Sciatic nerve (tissue), 2 donors: ENCODE results near the gene AXIN1. TPM values are rescaled to one million over a fixed set of nuclear protein-coding genes. Genes with fewer than 3 reads are reported as not detected.
"Not testable (repeated sequence)": the region's sequence is repeated elsewhere in the genome, so short reads cannot be mapped to it uniquely, and the experiment has no call there.

Experiments
- ATAC-seq: fragments of 200-7000 bp; cut with Tn5 transposase; one replicate; pipeline ENCODE4 v1.9.1; 2020; ENCODE audit warnings: mild to moderate bottlenecking, moderate library complexity
- DNase-seq: peaks from one replicate; pipeline ENCODE4 v3.0.0-alpha.2; 2020; ENCODE audit warnings: low spot score
- intact Hi-C: fragments of 100-400 bp; cut with DNase I; formaldehyde crosslinking; loops from one replicate; pipeline ENCODE4 v1.14.2; 2022
- total RNA-seq: library from RNA; stranded (reverse); fragmentation: NEBNext Ultra II Directional; extraction: Animal tissue kit (Norgen Biotek cat#: 25700); gene quantifications from one replicate; pipeline ENCODE4 v1.2.1, GENCODE V29; 2021
- donor health status: DM: no; HTN: no; CAD: no.
- donor health status: DM: no; HTN: no; CAD: no.

The AXIN1 gene, protein sequence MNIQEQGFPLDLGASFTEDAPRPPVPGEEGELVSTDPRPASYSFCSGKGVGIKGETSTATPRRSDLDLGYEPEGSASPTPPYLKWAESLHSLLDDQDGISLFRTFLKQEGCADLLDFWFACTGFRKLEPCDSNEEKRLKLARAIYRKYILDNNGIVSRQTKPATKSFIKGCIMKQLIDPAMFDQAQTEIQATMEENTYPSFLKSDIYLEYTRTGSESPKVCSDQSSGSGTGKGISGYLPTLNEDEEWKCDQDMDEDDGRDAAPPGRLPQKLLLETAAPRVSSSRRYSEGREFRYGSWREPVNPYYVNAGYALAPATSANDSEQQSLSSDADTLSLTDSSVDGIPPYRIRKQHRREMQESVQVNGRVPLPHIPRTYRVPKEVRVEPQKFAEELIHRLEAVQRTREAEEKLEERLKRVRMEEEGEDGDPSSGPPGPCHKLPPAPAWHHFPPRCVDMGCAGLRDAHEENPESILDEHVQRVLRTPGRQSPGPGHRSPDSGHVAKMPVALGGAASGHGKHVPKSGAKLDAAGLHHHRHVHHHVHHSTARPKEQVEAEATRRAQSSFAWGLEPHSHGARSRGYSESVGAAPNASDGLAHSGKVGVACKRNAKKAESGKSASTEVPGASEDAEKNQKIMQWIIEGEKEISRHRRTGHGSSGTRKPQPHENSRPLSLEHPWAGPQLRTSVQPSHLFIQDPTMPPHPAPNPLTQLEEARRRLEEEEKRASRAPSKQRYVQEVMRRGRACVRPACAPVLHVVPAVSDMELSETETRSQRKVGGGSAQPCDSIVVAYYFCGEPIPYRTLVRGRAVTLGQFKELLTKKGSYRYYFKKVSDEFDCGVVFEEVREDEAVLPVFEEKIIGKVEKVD
- total RNA-seq: 20.1 TPM

DNA sequence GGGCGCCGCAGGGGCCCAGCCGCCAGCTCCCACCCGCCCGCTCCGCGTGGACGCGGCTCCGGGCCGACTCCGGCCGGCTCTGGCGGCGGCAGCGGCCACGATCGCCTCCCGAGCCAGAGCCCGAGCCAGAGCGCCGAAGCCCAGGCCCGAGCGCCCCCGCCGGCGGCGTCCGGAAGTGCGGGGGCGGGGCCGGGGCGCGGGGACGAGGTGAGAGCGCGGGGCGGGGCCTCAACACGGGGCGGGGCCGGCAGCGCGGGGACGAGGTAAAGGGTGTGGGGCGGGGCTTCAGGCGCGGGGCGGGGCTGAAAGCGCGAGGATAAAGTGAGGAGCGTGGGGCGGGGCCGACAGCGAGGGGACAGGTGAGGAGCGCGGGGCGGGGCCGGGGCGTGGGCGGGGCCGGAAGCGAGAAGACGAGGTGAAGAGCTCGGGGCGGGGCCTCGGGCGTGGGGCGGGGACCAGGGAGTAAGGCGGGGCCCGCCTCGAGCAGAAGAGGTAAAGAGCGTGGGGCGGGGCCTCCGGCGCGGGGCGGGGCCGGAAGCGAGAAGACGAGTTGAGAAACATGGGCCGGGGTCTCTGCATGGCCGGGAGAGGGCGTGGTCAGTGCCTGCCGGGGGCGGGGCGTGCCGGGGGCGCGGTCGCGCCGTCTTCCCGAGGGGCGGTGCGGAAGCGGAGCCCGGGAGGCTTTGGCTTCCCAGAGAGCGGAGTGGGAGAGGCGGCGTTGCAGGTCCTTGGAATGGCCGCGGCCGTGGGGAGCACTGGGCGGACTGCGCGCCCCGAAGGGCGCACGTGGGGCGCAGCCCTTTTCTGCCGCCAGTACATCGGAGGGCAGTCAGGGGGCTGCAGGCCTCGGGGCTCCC, at the start of gene AXIN1:
Gene AXIN1 (minus strand): TSS at position 177 of the 857 bp plus-strand sequence. CDS start 5,698 bp downstream, outside the sequence.
- intact Hi-C loops: no loop called here
- peak; percentile 95 for ATAC-seq
- peak; percentile 99 for DNase-seq

DNA sequence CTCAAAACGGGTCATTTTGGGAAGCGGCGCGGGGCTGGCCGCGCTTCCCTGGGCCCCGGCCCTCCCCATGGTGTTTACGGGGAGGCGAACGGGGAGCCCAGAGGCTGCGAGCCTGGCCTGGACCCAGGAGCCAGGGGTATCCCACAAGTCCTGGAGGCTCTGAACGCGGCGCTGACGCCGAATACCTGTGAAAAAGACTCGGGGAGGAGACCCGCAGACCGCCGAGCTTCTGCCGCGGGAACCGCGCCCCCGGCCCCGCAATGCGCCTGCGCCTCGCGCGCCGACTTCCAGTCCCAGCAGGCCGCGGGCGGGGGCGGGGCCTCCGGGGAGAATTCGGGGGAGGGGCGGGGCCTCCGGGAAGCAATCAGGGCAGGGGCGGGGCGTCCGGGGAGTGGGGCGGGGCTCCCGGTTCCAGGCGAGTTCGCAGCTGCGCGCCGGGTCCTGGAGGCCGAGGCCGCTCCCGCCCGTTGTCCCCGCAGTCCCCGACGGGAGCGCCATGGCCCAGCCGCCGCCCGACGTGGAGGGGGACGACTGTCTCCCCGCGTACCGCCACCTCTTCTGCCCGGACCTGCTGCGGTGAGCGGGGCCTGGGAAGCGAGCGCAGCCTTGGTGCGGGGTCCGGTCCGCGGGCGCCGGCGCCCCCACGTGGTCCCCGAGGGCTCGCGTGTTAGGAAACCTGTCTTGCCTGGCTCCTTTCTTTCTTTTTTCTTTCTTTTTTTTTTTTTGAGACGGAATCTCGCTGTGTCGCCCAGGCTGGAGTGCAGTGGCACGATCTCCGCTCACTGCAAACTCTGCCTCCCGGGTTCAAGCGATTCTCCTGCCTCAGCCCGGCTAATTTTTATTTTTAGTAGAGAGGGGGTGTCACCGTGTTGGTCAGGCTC, 49.2 kb upstream of the AXIN1 start, which contains the start of gene DECR2:
Gene DECR2 (plus strand): TSS at position 418 of the 881 bp plus-strand sequence. CDS start 79 bp downstream, at position 497.
- ATAC-seq (peak; percentile 91), DNase-seq (peak; percentile 99)
- intact Hi-C loops: no loop called here

DNA sequence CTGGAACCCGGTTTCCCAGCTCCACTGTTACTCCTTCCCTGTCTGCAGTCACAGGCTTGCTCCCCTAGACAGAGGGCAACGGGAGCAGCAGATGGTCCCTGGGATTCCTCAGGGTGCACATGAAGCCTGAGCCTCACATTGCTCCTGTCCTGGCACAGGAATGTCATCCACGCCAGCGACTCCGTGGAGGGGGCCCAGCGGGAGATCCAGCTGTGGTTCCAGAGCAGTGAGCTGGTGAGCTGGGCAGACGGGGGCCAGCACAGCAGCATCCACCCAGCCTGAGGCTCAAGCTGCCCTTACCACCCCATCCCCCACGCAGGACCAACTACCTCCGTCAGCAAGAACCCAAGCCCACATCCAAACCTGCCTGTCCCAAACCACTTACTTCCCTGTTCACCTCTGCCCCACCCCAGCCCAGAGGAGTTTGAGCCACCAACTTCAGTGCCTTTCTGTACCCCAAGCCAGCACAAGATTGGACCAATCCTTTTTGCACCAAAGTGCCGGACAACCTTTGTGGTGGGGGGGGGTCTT, 47.6 kb upstream of the AXIN1 start:
- ATAC-seq (no peak), DNase-seq (no peak)
- intact Hi-C loops: no loop called here

DNA sequence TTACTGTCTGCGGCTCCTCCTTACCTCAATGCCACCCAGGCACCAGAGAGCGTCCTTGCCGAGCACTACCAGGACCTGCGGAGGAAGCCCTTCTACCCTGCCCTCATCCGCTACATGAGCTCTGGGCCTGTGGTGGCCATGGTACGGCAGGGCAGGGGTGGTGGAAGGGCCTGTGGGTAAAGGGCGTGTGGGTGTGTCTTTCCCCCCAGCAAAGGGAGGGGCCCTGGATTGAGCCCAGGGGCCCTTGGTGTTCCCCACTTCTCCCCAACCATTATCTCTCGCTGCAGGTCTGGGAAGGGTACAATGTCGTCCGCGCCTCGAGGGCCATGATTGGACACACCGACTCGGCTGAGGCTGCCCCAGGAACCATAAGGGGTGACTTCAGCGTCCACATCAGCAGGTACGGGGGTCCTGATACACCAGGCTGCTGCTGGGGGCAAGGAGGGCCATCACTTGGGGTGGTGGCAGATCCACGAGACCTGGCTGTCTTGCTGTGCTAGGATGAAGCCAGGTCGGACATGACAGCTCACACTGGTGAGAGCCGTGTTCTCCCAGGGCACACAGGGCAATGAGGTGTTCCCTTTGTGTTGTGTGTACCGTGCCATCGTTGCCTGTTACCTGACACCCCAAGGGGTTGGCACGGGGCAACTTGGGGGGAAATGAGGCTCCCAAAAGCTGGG, 47.0 kb upstream of the AXIN1 start:
- intact Hi-C loops: no loop called here
- DNase-seq: no peak
- no peak for ATAC-seq

DNA sequence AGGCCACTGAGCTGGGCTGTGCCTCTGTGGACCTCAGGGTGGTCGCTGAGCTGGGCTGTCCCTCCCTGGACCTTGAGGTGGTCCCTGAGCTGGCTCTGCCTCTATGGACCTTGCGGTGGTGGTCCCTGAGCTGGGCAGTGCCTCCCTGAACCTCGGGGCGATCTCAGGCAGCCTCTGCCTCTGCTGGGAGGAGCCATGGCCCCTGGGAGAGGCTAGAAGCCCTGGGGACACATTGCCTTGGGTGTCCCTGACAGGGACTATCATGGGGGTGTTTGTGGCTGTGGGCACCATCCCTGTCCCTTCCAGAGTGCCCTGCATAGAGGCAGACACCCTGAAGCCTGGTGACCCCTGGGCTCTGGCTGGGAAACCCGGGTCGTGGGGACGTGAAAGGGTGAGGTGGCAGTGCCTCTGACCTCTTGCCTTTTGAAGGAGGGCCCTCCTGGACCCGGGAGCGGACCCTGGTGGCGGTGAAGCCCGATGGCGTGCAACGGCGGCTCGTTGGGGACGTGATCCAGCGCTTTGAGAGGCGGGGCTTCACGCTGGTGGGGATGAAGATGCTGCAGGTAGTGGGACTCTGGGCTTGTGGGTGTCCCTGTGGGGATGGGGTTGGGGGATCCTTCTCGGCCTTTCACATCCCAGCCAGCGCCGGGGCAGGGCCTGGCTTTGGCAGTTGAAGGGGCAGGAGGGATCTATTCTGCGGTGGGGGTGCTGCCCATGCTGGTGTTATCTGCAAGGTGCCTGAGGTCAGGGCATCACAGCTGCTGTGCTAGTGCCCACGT, 46.2 kb upstream of the AXIN1 start:
- intact Hi-C loops: no loop called here
- ATAC-seq (no peak), DNase-seq (no peak)

DNA sequence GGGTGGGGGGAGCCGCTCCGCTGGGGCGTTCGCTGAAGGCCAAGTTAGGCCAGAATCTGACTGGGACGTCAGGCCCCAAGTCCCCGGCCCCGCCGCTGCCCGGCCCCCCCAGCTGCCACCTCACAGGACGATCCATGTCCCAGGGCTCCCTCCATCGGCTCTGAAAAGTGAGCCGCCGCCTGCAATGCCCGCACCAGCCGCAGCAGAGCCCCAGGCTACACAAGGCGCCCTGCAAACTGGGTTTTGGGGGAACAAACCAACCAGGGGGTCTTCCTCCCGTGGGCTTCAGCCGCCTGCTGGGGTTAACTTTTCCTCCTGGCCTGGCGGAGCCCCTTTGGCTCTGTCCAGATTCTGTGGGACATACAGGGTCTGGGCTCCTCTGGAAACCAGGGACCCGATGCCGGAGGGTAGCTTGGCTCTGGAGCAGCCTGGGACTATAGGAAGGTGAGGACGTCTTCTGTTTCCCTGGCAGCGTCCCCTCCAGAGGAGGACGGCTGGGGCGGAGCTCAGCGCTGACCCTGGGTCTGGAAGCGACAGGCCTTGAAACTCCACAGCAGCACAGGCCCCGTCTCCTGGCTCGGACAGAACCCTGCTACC, 45.3 kb upstream of the AXIN1 start:
- peak; percentile 87 for DNase-seq
- intact Hi-C loops: no loop called here
- peak; percentile 56 for ATAC-seq

DNA sequence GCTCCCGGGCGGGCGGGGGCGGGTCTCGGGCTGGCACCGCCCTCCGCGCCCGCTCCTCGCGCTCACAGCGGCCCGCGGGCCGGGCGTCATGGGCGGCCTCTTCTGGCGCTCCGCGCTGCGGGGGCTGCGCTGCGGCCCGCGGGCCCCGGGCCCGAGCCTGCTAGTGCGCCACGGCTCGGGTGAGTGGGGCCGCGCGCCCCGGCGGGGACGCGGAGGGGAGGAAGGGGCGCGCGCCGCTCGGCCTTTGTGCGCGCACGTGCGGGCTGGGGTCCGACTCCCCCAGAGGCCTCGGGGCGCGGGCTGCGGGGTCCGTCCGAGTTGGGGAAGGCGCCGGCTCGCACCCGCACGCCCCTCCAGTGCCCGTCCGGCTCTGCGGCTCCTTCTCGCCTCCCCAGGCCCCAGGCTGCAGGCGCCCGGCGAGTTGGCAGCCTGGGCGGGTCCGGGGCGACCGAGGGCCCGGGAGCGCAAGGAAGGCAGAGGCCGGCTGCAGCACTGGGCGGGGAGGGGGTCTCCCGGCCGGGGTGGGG, 44.7 kb upstream of the AXIN1 start, which contains the start of gene NME4:
Gene NME4 (plus strand): TSS at position 65 of the 527 bp plus-strand sequence. CDS start 24 bp downstream, at position 89.
- no peak for ATAC-seq

DNA sequence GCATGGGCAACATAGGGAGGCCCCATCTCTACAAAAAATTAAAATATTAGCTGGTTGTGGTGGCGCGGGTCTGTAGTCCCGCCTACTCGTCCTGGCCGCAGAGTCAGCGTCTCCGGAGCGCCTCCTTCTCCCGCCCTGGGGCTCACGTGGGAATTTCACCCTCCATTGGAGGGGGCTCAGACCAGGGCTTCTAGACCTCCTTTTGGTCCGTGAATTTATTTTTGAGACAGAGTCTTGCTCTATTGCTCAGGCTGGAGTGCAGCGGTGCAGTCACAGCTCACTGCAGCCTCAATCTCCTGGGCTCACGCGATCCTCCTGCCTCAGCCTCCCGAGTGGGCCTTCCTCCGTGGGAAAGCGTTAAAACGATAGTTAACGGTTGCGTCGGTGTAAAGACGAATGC, 44.1 kb upstream of the AXIN1 start:
- intact Hi-C loops: no loop called here
- ATAC-seq (peak; percentile 20), DNase-seq (no peak)

More for the DNA sequence above, 44.7 kb upstream of the AXIN1 start, which contains the start of gene NME4:
- intact Hi-C loops: no loop called here
- DNase-seq: no peak

DNA sequence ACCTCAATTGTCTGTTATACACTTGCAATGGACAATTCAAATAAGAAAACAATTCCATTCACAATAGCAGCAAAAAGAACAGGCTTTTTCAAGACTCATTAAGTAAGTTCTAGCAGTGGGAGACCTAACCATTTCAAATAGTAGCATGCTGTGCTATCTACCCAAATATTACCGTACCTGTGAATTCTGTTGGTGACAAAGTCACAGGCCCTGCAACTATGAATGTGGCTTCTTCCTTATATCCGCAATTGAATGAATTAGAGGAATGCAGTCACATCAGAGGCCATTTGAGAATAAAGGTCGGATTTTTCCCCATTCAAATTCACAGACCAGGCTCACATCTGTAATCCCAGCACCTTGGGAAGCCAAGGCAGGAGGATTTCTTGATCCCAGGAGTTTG, 43.7 kb upstream of the AXIN1 start:
- ATAC-seq (no peak), DNase-seq (no peak)
- intact Hi-C loops: no loop called here

DNA sequence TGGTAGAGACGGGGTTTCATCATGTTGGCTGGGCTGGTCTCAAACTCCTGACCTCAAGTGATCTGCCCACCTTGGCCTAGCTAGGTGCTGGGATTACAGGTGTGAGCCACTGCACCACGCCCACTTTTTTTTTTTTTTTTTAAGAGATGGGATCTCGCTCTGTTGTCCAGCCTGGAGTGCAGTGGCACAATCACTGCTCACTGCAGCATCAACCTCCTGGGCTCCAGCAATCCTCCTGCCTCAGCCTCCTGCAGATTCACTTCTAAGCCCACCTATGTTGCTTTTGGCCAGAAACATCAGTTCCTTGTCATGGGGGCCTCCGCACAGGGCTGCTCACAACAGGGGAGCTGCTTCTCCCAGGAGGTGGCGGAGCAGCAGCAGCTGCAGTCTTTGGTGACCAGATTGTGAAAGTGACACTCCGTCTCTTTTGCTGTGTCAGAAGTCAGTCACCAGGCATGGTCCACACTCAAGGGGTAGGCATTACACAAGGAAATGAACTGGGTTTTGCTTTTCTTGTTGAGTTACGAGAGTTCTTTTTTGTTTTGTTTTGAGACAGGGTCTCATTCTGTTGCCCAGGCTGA, 40.0 kb upstream of the AXIN1 start:
- ATAC-seq (no peak), DNase-seq (no peak)
- intact Hi-C loops: no loop called here

DNA sequence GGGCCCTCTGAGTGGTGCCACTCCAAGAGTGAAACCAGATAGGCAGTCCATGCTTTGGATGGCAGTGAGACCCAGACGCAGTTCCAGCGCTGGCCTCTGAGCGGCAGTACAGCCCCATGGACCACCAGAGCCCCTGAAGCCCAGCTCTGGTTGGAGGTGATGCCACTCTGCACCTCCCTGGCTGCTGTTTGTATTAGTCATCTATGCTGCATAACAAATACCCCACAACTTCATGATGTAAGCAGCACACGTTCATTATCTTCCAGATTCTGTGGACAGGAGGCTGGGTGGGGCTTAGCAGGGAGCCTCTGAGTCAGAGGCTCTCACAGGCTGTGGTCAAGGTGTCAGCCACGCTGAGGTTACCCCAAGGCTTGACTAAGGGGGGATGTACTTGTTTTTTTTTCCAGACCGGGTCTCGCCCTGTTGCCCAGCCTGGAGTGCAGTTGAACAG, 39.4 kb upstream of the AXIN1 start:
- intact Hi-C loops: no loop called here
- DNase-seq: no peak
- ATAC-seq: peak; percentile 33

DNA sequence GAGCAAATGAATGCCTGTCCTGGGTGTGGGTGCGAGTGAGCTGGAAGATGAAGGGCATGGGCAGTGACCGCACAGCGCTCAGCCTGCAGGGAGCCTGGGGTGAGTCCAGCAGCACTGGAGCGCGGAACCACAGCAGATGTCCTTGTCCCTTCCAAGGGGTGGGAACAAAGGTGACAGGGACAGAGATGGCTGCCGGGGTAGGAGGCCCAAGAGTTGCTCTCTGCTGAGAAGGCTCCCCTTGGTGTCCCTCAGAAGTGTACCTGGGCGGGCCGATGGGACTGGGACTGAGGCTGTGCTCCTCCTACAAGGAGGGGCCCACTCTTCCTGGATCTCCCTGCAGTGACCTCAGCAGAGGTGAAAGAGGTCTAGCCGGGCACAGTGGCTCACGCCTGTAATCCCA, 36.8 kb upstream of the AXIN1 start:
- DNase-seq (no peak), ATAC-seq (no peak)
- intact Hi-C loops: no loop called here

DNA sequence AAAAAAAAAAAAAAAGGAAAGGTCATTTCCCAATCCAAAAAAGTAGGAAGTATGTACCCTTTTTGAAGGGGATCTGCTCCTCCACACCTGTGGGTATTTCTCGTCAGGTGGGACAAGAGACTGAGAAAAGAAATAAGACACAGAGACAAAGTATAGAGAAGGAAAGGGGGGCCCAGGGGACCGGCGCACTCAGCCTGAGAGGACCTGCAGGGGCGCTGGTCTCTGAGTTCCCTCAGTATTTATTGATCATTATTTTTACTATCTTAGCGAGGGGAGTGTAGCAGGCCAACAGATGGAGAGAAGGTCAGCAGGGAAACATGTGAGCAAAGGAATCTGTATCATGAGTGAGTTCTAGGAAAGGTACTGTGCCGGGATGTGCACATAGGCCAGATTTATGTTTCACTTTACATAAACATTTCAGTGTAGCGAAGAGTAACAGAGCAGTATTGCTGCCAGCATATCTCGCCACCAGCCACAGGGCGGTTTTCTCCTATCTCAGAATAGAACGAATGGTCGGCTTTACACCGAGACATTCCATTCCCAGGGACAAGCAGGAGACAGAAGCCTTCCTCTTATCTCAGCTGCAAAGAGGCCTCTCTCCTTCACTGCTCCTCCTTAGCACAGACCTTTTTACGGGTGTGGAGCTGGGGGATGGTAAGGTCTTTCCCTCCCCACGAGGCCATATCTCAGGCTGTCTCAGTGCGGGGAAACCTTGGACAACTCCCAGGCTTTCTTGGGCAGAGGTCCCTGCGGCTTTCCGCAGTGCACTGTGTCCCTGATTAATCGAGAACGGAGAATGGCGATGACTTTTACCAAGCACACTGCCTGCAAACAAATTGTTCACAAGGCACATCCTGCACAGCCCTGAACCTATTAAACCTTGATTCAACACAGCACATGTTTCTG, 35.5 kb upstream of the AXIN1 start:
- DNase-seq, intact Hi-C loops, ATAC-seq: not testable (repeated sequence)

DNA sequence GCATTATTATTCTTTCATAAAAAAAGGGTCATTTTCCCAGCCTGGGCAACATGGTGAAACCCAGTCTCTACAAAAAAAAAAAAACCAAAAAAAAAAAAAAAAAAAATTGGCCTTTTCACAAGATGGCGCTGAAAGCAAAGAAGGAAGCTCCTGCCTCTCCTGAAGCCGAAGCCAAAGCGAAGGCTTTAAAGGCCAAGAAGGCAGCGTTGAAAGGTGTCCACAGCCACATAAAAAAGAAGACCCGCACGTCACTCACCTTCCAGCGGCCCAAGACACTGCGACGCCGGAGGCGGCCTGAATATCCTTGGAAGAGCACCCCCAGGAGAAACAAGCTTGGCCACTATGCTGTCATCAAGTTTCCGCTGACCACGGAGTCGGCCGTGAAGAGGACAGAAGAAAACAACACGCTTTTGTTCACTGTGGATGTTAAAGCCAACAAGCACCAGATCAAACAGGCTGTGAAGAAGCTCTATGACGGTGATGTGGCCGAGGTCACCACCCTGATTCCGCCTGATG, 34.2 kb upstream of the AXIN1 start:
- peak; percentile 58 for ATAC-seq
- intact Hi-C loops: no loop called here

More for the DNA sequence above, 34.2 kb upstream of the AXIN1 start:
- no peak for DNase-seq
